Activated T-helper 9 cell treated with anti-CD3 and anti-CD28 coated beads, Interleukin-2, amount 50 U/mL, for 16 hours (primary cell): Measurements from ENCODE around the gene SNX24.
"Not testable (repeated sequence)": the region's sequence is repeated elsewhere in the genome, so short reads cannot be mapped to it uniquely, and the experiment has no call there.

ENCODE experiments used
- DNase-seq: peaks from one replicate; pipeline ENCODE4 v3.0.0-alpha.2; 2020; ENCODE audit warnings: low read depth

Gene SNX24

DNA sequence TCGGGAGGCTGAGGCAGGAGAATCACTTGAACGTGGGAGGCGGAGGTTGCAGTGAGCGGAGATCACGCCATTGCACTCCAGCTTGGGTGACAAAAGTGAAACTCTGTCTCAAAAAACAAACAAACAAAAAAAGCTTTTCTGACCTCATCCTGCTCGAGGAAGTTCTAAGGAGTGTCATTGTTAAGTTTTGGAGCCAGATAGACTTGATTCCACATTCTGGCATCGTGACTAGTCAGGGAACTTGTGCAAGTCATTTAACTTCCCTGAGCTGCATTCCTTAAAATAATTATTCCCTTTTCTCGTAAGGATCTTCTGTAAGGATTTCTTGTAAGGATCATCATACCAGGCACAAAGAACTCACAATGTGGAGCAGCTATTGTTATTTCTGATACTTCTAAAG, 26.2 kb downstream of the SNX24 start:
- no peak for DNase-seq

DNA sequence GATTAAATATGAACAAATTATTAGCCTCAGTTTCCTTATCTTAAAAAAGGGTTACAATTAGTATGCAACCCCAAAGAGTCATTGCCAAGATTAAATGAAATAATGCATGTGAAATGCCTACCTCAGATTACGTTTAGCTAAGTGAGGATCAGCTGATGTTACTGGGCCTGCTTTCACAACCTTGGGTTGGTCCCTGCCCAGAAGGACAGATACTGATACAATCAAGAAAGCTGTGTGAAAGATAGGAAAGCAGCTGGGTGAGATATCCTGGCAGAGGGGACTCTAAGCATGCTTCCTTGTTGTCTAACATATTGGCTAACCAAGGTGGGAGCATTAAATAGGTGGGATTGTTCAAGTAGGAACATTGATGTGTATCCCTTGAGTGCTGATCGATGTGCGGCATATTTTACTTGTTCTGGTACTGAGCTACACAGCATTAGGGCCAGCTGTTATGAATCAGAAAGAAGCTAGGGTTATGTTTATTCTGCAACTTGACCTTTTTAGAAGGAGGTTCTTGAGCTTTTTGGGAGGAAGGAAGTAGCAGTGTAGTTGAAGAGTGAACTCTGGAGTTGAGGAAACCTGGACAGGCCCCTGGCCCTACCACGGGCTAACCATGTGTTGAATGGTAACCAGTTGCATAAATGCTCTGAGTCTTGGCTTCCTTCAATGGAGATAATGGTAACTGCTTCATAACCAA, 28.9 kb downstream of the SNX24 start:
- DNase-seq = no peak

GRCh38 chr5:122877518-122877917, 32.1 kb downstream of the SNX24 start:
- no peak for DNase-seq

DNA sequence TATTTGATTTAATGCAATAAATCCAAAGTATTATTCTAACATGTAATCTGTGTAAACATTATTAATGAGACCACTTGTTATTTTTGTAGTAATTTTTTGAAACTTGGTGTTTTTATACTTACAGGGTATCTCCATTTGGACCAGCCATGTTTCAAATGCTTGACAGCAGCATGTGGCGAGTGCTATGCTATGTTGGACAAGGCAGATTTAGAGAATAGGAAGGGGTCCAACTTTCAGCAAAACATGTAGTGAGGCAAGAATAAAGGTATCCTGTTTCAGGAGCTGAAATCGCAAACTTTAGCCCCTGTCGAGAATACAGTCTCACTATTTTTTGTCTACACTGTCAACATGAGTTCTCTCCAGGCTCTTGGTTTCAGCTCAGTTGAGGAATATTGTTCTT, 33.7 kb downstream of the SNX24 start:
- no peak for DNase-seq

DNA sequence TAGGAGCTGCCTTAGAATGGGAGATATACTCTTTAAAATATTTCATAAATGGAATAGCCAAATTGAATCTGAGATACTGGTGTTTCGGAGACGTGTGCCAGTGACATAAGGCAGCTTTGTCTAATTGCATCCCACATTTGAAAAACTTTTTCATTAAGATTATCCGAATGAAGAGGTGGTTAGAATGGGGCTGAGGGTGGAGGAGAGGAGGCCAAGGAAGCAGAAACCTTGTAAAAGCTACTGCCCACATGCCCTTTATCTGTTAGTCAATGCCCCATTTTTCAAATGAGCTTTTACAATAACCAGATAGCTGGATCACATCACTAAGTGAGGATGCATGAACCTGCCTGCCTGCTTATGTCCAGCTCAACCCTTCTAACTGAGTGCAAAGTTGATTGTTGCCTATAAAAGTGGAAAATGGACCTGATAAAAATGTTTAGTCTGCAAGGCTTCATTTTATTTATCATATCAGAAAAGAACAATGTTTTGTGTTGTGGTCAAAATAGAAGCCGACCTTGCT, 34.8 kb downstream of the SNX24 start:
- DNase-seq = no peak

DNA sequence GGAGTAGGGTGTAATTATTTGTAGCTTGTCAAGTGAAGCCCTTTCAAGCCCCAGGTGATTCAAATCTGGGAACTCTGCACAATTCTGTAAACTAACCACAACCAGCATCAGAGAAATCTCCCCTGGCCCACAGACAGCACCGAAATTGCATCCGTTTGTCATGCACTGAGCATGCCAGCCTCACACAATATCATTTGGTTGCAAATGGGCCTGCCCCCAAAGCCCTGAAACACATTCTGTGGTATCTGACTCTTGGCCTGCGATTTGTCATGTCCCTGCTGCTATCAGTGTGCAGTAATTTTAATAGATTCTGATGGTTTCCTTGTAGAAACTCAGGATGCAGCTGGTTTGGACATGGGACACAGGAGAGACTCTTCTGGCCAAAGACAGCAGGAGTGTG, 35.3 kb downstream of the SNX24 start:
- DNase-seq = no peak

- DNase-seq = no peak
Measured at GRCh38 chr5:122882831-122883230, 37.4 kb downstream of the SNX24 start.

- DNase-seq = no peak
Measured at GRCh38 chr5:122885045-122885517, 39.7 kb downstream of the SNX24 start.

- no peak for DNase-seq
Measured at GRCh38 chr5:122885891-122886290, 40.5 kb downstream of the SNX24 start.

GRCh38 chr5:122895141-122895540, 49.7 kb downstream of the SNX24 start:
- DNase-seq = no peak

GRCh38 chr5:122896598-122897282, 51.3 kb downstream of the SNX24 start:
- no peak for DNase-seq

- DNase-seq = no peak
Measured at GRCh38 chr5:122897283-122897602, 51.8 kb downstream of the SNX24 start.

DNA sequence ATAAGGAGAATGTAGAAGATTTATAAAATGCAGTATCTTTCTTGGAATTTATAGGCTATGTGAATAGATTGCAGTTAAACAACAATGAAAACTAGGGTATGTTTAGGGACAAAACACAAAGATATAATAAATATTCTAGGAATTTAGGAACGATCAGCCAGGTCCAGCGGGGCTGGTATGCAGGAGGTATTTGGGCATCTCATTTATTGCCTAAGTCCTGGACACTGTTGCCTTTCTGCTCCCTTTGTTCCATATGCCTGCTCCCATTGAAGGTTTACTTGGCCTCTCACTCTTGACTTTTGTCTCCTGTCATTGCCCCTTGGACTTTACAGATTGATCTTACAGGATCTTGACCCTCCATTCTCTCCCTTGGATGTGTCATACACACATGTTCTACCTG, 55.9 kb downstream of the SNX24 start:
- no peak for DNase-seq

DNA sequence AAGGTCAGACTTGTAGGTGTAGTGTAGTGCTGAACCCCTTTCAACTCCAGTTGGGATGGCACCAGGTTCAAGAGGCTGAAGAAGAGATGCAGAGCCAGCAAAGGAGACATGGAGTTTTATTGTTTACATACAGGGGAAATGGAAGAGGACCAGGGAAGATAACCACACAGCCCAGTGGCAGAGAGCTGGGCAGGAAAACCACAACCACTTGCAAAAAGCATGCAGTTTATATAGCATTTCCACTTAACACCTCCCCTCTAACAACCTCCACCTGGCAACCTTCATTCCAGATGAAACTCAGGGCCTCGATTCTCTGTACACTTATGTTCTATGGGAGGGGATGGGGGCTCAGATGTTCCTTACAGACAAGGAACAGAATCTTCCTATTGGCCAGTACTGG, 56.9 kb downstream of the SNX24 start:
- DNase-seq = no peak

DNA sequence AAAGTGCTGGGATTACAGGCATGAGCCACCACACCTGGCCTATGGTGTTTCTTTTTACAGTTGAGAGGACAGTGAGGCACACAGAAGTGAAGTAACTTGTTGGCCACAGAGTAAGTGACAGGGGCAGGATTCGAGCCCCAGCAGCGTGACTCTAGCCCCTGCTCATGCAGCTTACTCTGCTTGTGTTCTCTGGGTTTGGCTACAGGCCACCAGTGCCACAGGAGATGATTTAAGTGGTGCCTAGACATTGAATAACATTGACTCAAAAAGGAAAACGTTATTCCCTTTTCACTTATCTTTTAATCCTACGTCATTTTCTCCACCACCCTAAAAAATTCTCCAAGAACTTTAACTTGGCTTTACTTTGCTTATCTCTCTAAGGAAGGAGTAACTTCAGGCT, 61.4 kb downstream of the SNX24 start:
- DNase-seq = no peak

DNA sequence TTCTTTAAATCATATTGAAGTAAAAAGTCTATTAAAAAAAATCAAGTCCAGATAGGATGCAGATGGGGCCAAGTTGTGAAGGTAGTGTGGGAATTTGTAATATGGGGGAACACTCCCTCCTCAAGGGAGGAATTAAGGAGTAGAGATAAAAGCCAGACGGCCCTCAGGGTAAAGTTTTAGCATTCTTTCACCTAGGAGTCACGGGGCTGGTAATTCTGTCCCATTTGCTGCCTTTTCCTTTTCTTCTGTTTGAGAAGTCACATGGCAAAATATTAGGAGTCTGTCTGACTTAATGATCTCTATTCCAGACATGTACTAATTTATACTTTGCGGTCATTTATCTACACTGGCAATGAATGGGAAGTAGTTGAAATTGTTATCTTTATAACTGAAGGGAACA, 61.9 kb downstream of the SNX24 start:
- DNase-seq = no peak

DNA sequence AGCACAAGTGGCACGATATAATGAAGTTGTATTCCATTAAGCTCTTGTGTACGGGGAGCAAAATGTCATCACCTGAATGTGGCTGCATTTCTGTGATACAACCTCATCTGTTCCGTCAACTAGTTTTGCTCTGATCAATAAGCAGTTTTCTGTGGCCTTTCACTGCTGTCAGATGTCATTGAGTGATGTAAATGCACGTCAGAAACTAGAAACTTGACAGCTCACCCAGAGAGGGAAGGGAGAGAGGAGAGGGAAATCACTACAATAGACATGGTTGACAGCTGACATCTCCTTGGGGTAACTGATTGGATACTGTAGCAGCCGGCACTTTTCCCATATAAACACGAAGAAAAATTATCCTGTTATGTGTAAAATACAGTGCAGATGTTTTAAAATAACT, 62.7 kb downstream of the SNX24 start:
- DNase-seq = no peak

DNA sequence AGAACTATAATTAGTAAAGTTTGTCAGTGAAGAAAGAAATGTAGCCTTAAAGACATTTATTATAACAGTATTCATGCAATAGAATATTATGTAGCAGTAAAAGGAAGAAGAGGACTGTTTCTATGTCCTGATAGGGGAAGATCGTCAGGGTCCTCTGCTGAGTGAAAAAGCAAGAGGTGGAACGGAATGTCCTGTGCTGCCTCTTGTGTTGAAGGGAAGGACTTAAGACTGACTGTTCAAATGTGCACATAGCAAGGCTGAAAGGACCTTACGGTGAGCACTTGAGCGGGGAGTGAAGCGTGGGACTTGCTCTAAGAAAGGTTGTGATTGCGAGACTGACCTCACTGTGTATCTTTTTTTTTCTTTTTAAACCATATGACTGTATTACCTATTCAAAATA, 63.2 kb downstream of the SNX24 start:
- DNase-seq = no peak

GRCh38 chr5:122909470-122910100, 64.2 kb downstream of the SNX24 start:
- DNase-seq = no peak

- not testable (repeated sequence) for DNase-seq
Measured at GRCh38 chr5:122913436-122913835, 68.0 kb downstream of the SNX24 start.

DNA sequence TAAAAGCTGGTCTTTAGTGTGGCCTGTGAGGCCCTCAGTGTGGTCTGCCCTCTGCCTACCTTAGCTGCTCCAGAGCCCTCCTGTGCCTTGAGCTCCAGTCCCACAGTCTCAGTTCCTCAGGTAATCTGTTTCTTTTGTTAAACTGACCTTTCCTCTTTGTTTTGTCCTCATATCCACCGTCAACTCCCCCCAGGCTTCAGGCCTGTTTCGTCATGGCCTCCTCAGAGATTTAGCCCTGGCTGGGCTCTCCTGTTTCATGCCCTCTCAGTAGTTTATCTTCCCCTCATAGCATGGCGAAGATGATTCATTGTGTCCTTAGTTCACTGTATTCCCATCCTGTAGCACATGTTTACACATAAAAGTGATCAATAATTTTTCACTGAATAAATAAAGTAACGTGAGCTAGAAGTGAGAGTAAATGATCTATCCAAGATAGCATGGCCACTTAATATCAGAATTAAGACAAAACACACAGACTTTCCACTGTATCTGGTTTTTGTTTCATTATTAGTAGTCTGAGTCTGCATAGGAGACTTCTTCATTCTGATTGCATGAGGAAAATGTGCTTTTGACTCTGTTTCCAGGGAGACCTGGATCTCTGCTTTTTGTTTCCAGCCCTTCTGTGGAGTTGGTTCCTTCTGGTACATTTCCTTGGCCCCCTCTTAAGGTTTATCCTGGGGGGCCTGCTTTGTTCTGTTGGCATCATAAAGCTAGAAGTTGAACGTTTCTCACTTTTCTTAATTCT, 70.5 kb downstream of the SNX24 start:
- no peak for DNase-seq

DNA sequence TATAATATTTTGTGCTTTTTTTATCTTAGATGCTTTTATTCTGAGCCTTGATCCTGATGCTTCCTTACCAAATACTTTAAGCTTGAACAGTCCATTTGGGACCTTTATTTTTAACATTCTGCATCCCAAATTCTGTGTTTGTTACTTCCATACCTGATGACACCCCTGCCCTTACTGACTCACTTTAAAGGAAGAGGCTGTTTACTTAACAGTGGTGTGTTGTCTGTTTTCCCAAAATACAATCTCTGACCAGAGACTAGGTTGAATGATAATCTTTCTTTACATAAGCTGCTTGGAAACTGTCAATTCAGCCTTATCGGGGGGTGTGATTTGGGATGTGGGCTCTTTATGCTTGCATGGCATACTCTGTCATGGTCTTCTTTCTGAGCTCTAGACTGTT, 71.1 kb downstream of the SNX24 start:
- DNase-seq = no peak

GRCh38 chr5:122919969-122920368, 74.6 kb downstream of the SNX24 start:
- DNase-seq = no peak
